GM19324 (cell line): ENCODE results near the gene ZNF385B.

ENCODE experiments used
- ATAC-seq: cut with Tn5 transposase; IDR thresholded peaks from one replicate; pipeline ENCODE4 v1.9.1; 2021; ENCODE audit warnings: mild to moderate bottlenecking, moderate library complexity; ENCODE audit not compliant: unreplicated experiment, low FRiP score

The ZNF385B gene

DNA sequence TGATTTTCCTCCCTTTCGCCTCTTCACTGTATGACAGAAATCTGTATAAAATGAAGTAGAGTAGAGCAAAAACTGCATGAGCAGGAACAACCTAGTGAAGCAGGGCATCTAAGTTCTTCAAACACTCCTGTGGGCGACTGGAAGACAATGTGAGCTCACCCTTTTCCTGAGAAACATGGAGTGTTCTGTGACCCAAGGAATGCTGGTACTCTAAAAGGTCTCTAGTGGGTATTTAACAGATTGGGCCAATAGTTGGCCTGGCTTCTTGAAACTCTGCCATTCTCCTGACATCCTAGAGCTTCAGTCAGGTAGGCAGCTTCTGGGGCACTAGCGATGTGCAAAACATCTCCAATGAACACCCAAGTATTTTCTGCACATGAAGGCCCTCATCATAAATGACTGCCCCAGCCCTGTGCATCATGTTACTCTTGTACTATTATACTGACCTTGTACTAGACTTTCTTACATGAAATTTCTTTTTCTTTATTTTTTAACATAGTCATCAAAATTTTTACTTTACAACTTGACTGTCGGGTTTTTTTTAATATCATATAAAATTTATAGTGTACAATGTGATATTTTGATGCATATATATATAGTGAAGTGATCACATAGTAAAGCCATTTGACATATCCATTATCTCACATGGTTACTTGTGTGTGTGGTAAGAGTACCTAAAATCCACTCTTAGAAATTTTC, 302.2 kb downstream of the ZNF385B start:
- ATAC-seq, result no peak

DNA sequence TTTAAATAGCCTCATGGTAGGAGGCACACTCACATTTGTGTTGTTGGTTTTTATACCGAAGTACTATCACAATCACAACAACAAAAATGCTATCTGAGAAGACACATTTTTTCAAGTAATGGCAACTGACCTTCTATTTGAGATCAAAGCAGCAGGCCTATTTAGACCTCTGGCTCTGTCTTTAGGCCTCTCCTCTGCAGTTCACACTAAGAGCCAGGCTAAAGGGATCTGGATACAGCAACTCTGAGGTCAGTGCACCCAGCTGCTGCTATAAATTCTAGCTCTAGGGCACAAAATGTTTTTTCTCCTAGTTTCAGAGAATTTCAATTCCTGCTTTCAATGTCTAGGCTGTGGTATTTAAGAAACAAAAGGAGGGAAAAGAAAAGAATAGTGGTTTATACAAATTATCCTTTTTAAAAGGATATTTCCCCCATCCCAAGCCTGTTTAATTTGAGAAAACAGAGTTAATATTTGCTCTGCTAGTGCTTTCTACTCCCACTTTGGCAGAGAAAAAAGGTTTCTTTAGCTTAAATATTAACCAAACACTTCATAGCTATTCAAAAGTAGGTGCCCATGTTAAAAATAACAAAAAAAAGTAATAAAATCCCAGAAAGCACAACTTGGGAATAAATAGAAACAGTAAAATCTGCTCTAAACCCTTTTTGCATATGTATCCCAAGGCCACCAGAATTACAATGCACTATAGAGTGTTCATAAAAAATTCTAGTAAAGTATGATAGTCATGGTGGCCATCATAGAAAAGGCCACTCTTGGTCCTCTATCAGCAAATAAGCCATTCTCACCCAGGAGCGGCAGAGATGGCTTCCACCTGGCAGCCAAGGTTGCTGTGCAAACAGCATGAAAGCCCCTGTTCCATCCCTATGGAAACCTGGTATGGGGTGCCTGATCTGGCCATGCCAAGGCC, 303.1 kb downstream of the ZNF385B start:
- ATAC-seq, result no peak

DNA sequence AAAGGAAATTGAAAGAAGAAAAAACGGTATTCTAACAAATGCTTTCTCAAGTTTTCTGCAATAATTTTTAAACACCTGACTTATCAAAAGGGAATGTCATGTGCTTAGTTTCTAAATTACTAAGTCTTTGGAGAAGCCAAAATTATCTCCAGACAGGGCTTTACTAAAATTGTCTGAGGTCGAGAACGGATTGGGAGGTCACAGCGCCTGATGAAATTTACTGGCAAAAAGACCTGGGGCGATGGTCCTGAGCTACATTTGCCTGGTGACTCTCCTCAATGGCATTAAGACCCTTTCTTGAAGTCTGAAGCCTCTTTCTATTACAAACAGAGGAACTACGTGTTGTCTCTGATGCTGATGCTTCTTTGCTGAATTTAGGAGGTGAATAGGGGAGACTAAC, 305.0 kb downstream of the ZNF385B start:
- ATAC-seq, result no peak

DNA sequence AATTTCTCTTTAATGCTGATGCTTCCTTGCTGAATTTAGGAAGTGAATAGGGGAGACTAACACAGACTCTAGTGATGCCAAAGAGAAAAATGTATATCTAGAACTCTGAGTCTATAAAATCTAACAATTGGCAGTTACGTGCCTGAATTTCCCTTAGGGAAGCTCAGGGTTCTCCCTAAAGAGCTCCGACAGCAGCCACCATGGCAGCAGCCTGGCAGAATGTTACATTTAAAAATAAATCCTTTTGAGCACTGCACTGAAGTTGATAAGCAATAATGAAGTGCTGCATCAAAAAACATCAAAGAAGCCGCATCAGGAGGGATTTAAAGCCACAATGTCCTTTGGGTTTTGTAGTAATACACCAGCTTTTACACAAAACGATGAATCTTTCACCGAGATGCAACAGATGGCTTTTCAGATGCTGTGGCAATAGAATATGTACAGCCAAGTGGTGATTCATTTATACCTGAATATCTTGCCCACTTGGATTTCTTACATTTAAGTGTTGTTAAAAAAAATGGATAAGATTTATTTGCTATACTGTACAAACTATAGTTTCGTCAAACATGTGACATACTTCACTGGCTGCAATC, 305.6 kb downstream of the ZNF385B start:
- no peak for ATAC-seq

DNA sequence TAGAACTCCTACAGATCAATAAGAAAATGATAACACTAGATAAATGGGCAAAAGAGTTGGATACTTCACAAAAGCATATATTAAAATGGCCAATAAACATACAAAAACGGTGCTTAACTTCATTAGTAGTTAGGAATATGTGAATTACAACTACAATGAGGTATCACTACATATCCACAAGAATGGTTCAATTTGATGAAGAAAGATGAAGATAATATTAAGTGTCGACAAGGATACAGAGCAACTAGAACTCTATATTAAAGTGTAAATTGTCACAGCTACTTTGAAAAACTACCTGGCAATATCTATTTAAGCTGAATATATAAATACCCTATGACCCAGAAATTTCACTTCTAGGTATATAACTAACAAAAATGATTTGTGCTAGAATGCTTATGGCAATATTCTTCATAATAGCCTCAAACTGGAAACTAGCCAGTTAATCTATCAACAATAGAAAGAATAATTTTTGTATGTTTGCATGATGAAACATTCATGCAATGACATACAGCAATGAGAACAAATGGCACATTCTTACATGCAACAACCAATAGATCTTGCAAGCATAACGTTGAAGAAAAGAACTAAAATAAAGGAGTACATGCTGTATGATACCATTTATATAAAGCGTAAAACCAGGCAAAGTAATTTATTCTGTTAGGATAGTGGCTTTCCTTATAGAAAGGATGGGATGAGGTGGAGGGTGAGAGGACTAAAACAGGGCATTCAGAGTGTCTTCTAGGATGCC, 306.6 kb downstream of the ZNF385B start:
- ATAC-seq, result no peak

DNA sequence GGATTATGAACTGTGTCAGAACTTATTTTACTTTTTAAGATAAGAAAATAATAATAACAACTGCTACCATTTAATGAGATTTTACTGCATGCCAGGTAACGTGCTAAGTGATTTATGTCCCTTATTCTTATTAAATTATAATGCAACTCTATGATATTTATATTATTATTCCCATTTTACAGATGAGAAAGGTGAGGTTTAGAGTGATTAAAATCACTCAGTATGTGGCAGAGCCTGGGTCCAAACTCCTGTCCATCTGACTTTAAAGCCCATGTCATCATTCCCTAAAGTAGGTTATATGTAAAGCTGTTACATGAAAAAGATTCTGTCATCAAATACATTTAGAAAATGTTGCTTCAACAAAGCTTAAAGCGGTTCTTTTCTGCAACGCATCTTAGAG, 308.0 kb downstream of the ZNF385B start:
- ATAC-seq, result no peak

DNA sequence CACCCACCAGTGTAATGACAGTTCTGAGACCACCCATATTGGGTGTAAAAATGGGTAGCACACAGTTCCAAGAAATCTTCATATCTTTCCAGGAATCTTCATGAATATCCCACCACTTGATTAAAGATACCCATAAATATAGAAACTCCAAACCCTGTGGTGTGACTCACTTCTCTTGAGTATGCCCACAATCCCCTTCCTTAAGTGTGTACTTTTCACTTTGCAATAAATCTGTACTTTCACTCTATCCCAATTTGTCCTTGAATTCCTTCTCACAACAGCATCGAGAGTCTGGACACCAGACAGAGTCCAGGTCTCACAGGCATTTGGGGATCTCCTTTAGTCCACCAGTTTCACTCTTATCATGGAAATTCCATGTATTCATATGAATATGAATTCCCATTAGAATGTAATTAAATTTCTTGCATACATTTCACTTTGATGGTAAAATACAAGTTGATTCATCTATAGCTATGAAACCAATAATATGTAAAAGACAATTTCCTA, 309.8 kb downstream of the ZNF385B start:
- no peak for ATAC-seq

DNA sequence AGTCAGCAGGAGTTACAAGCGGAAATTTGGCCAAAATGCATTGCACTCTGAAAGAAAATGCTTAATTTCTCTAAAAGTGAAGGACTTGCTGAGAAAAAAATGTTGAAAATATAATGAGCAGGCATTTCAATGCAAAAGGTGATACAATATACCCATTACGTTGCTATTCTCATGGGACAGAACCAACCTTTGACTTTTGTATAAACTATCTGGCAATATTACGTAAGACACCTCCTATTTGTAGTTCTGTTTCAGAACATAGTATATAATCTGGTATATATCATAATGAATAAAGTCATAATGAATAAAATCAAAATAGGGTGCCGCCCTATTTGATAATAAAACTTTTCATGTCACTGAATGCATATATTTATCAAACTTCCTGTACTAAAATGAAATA, 310.6 kb downstream of the ZNF385B start:
- no peak for ATAC-seq

DNA sequence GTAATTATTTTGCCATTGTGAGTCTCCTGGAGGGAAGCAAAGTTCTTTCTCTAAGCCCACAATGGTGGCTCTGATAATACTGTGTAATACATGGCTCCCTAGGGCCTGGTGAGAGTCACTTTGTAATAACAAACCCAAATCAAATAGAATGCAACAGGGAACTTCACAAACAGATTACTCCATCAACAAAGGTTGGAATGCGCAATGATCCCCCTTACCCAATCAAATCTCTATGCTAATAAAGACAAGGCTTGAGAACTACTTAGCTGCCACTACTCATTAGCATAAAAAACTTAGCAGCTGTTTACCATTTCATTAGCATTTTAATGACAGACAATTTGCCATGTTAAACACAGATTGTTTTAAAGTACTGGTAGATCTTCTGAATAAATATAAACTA, 311.2 kb downstream of the ZNF385B start:
- no peak for ATAC-seq

DNA sequence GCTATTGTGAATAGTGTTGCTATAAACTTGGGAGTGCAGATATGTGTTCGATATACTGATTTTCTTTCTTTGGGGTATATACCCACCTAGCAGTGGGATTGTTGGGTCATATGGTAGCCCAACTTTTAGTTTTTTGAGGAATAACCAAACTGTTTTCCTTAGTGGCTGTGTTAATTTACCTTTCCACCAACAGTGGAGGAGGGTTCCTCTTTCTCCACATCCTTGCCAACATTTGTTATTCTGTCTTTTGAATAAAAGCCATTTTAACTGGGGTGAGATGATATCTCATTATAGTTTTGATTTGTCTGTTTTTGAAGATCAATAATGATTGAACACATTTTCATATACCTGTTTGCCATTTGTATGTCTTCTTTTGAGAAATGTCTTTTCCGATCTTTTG, 314.8 kb downstream of the ZNF385B start:
- ATAC-seq, result no peak

DNA sequence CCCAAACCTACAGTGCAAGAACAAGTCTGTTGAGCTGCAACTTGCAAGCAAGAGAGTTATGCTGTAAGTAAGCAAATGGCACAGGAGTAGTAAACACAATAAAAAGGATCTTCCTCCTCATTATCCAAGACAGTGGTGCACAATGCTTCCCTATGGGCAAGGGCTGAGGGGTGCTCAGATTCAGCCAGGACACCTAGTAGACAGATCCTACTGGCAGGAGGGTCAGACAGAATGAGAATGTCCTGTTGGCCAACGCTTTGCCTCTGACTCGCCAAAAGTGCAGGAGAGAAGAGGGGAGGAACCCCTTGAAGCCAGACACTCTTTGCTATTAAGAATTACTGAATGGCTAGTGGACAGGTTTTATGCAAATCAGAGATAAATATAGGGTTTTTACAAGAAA, 316.4 kb downstream of the ZNF385B start:
- ATAC-seq, result no peak

DNA sequence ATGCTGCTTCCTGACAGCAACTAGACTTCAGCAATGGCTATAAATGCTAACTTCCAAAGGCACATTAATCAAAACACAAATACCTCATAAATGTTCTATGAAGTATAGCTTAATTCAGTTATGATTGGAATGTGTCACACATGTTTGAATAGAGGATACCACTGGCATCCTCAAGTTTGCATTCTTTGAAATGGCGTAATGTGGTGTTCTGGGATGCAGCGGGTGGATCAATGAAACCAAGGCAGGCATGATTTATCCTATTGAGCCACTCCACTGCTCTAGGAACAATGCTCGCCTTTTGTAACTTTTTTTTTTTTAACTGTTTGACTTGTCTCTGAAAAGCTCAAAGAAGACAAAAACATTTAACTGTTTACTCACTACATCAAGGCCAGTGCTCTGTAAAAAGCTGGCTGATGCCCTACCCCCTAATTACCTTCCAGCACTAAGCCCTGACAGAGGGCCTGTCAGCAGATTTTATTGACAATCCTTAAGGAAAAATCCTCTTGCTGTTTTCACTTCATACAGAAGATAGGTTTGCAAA, 318.0 kb downstream of the ZNF385B start:
- no peak for ATAC-seq

DNA sequence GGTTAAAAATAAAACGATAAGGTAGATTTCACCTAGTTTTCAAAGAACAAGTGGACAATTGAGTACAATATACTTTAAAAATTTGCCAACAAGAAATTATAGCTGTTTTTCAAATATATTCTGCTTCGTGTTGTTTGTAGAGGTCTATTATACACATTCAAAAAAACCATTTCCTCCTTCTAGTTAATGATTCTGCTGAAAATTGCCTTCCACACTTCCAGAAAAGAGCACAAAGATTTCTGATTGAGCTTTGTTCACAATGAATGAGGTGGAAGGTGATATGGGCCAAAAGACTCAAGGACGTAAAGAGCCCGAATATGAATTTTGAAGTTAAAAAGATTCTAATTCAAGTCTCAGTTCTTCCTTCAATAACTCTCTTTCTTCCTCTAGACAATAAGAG, 319.8 kb downstream of the ZNF385B start:
- ATAC-seq, result no peak

DNA sequence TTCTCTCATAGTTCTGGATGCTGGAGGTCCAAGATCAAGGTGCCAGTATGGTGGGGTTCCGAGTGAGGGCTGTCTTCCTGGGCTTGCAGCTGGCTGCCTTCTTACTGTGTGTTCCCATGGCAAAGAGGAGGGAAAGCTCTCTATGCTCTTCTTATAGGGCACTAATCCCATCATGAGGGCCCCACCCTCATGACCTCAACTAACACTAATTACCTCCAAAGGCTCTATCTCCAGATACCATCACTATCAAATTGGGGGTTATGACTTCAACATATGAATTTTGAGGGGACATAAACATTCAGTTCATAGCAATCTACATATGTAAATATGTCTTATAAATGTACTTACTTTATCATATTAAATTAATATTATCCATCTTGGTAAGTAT, 322.3 kb downstream of the ZNF385B start:
- no peak for ATAC-seq

DNA sequence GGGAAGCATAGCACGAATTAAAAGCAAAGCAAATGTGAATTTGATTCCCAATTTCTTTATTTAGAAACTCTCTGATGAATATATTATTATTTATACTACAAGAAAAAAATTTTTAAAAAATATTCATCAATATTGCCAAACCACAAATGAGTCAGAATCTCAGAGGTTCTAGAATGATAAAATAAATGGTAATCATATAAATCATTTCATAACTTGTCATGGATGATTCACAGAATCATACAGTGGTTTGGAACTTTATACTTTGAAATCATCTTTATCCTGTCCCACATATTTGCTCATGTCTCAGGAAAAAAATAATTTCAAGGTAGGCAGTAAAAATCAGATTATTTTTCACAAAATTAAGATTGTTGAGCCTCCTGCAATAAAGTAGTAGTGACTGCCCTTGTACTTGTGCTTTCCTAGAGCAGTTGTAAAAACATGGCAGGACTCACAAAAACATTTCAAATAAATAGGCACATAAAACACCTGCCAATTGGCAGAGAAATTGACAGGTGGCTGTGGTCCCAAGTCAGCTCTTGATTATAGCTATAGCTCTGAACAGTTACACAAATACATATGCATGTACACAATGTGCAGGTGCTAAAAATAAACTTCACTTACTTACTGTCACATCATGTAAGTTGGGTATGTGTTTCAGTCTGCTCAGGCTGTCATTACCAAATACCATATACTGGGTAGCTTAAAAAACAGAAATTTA, 322.8 kb downstream of the ZNF385B start:
- ATAC-seq, result no peak

DNA sequence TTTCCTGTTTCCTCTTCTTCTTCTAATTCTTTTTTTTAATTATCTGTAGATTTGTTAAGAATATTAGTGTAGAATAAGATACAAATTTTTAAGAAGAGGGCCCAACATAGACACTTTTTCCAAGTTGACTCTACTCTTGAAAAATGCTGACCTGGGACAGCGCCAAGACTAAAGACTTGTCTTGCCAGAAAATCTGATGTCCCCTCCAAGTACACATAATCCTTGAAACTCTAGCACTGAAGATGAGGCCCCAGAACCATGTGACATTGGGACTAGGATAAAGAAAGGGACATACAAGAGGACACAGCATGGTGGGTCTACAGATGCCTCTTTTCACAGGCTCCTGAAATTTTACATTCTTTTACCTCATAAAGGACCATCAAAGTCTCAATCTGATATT, 325.2 kb downstream of the ZNF385B start:
- ATAC-seq, result no peak

DNA sequence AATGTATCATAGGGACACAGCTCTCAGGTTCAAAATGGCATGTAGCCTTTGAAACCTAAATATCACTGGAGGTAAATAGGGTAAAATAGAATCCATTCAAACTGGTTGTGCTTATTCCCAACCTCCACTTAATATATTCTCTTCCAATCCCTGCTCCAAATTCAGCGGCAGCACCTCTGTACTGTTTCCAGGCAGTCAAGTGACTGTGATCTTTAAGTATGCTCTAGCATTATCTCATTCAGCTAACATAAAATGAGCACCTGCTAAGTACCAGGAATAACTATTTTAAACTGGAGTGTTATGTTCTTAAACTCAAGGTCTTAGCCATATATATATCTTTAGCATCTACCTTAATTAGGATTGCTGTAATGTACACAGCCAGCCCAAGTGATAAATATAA, 327.5 kb downstream of the ZNF385B start:
- no peak for ATAC-seq

DNA sequence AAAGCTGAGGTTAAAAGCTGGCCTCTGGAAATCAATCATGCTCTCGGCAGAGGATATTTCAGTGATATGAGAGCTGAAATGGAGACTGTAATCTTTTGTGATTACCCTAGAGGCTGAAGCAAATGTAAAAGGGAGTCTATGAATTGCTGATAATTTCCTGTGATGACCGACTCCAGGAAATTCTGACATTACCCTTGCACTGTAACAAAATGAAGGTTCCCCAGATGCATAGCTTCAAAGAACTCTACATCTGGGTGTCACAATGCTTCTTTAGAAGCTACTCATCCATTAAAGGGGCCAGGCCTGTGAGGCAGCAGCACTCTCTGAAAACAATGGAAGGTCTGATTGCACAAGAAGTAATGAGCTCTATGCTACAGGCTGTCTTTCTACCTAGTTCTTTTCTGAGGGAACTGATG, 328.5 kb downstream of the ZNF385B start:
- ATAC-seq, result no peak

DNA sequence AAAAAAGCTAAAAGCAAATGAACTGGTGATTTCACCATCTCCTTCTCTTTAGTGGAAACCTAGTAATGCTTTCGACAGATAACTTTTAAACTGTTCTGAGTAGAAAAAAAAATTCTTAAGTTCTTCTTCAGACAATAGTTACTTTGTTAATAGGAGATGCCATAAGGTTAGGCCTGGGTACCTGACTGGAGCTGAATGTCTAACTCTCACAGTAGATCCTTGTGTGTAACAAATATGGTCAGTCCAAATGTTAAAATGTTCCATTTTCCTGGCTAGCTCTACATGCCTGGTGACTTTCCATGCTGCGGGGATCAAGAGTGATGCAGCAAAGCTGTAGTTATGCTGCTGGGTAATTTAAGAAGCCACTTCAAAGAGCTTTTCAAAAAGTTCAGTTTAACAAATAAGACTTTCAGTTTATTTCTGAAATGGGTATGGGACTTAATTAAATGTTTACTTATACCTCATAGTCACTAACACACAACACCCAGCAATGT, 332.8 kb downstream of the ZNF385B start:
- no peak for ATAC-seq

DNA sequence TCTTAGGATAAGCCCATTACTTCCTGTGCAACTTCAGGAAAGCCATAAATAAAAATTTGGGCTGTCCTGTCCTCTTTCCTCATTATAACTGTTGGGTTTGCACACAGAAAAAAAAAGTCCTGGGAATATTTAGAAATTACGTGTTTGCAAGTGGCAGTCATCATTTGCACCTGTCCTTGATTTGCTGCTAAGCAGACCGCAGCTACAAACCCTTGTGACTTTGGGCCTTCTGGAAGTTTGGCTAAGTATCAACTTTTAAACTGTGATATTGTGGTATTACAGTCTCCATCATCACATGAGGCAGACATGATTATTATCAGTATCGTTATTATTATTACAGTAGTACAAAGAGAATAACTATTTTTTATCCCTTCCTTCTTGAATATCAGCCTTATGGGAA, 336.1 kb downstream of the ZNF385B start:
- no peak for ATAC-seq
